Measurements from ENCODE around the gene MYRIP.
A peak's percentile ranks its signal among the peaks of the same experiment; 100 is the strongest.
"Not testable (repeated sequence)": the region's sequence is repeated elsewhere in the genome, so short reads cannot be mapped to it uniquely, and the experiment has no call there.

The MYRIP gene

GRCh38 chr3:40240921-40241320, 431.5 kb downstream of the MYRIP start:
- peak; percentile 6 for DNase-seq (ENCODE audit: low spot score)

- DNase-seq (ENCODE audit: low spot score) = no peak
Observed at GRCh38 chr3:40242216-40242615, 432.8 kb downstream of the MYRIP start.

- no peak for DNase-seq (ENCODE audit: low spot score)
Observed at GRCh38 chr3:40242638-40243037, 433.2 kb downstream of the MYRIP start.

DNA sequence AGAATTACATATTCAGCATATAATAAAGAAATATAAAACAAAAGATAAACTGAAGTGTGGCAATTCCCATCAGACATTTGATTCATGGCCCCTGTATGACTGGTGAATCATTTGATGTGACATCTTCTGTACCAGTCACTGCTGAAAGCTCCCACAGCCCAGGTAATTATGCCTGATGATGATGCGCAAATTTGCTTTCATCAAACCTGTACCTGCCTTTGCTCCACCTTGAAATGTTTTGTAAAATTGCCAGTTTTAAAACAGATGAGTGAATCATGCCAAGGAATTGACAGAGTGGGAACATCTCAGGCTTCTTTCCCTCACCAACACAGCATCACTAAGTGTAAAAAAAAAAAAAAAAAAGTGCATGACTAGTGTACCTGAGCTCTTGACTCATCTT, 433.6 kb downstream of the MYRIP start:
- no peak for DNase-seq (ENCODE audit: low spot score)

DNA sequence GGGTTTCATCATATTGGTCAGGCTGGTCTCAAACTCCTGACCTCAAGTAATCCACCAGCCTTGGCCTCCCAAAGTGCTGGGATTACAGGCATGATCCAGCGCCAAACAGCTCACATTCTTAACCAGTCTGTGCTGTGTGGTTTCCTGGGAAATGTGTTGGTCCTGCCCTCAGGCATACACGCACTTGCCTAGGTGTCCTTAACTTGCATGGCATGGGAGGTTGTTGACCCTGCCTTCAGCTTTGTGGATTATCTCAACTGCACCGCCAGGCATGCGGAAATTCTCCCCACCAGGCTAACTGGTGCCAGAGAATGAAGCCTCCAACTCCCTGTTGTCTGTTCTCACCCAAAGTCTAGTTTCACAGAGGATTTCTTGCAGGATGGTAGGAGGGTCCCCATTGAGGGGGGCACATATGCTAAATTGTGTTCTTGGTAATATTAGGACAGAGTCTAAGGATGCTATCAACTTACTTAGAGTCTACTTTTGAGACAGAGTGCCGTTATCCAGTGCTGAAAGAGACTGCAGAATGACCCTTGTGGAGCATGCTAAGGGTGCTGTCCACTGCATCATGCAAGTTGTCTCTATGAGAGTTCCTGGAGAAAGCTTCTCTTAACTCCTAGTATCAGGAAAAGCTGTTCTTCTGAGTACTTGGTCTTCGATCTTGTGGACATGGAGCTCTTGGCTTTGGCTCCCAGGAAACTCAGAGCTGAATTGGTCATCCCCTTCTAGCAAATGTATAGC, 438.5 kb downstream of the MYRIP start:
- DNase-seq (ENCODE audit: low spot score) = no peak

DNA sequence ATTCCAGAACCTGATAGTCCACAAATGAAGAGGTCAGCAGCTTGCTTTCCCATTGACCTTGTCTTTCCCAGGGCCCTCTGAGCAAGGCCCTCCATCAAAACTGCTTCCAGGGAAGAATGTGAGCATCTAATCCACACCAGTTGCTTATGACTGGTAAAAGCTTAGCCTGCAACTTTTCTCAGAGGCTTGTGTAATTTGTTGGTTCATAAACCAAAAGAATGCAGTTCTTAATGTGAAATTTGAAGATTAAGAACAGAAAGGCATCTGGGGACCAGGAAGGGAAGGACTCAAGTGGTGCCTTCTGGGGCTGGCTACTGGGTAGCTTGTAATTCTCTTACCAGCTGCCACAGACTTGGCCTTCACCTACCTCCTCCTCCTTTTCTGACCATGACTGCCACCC, 439.2 kb downstream of the MYRIP start:
- DNase-seq (ENCODE audit: low spot score) = no peak

GRCh38 chr3:40249168-40249567, 439.8 kb downstream of the MYRIP start:
- no peak for DNase-seq (ENCODE audit: low spot score)

DNA sequence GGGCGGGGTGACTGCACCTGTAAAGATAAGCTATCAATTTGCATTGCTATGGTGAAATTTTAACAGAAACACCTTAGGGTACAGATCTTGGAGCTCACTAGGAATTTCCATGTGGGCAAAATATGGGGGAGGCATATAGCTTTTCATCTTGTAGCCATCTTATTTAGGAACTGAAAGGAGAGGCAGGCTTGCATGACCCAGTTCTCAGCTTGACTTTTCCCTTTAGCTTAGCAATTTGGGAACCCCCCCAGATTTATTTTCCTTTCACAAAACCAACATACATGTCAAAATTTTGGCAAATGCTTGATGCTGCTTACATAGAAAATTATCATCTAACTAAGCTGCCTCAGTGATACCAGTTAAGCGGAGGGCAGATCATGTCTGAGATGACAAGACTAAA, 445.1 kb downstream of the MYRIP start:
- no peak for DNase-seq (ENCODE audit: low spot score)

DNA sequence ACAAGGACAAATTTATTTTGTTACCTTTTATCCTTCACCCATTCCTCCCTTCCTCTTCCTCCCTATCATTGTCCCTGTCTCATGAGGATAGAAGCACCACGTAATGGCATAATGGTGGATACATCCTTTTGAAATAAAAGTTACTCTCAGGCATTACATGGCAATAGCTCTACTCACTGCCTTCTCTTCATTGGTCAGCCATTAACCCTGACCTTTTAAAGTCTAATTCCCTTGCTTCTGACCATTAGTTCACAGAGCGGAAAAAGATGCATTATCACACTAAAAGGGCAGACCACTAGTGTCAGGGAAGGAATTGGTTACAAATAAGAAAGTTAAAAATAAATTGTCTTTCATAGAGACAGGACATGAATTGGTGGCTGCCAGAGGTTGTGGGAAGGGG, 445.5 kb downstream of the MYRIP start:
- DNase-seq (ENCODE audit: low spot score) = no peak

- DNase-seq (ENCODE audit: low spot score) = no peak
Observed at GRCh38 chr3:40255532-40255931, 446.1 kb downstream of the MYRIP start.

DNA sequence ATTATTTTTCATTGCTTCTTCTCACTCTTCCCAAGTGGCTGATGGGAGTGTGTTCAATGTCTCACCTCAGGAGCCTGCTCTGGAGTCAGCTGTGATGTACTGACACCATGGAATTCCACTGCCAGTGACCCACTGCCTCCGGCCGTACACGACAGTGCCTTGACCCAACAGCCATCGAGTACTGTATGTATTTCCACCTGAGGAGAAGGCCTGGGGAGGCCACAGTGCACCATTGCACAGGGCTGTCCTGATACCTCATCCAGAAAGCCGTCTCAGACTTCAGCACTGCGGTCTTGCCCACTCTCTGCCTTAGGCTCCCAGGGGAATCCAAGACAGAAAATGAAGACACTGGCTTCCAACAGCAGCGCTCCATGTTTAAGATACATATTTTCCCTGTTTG, 448.7 kb downstream of the MYRIP start:
- no peak for DNase-seq (ENCODE audit: low spot score)

DNA sequence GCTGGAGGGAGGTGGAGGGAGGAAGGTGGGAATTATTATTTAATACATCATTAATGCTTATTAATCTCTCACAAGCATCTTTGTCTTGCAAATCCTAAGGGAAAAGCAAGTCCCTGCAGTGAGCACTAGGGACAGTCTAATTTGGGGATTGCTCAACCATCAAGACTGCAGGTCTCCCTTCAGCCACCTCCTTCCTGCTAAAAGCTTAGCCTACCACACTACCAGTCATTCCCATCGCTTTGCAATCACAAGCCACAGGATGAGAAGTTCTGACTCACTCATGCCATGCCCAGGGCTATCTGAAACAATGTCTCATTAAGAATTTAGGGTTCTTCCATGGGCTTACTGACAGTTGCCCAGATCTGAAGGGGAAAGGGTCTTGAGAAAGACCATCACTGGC, 449.1 kb downstream of the MYRIP start:
- DNase-seq (ENCODE audit: low spot score) = no peak

DNA sequence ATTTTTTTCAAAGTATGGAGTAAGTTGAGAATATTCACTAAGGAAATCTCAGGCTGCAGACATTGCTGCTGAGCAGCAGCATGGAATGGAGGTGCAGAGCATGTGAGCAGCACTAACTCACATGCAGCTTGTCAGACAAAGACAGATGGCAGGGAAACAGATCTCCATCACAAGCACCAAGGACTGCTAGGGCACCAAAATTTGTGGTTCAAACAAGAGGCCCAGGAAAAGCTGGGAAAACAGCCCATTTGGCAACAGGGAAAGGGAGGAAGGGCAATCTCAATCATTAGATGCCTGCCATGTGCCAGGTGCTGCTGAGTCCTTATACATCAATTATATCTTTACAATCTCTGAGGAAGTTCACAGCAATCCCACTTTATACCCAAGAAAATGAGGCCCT, 452.9 kb downstream of the MYRIP start:
- DNase-seq (ENCODE audit: low spot score) = no peak

- no peak for DNase-seq (ENCODE audit: low spot score)
Observed at GRCh38 chr3:40264451-40264850, 455.0 kb downstream of the MYRIP start.

DNA sequence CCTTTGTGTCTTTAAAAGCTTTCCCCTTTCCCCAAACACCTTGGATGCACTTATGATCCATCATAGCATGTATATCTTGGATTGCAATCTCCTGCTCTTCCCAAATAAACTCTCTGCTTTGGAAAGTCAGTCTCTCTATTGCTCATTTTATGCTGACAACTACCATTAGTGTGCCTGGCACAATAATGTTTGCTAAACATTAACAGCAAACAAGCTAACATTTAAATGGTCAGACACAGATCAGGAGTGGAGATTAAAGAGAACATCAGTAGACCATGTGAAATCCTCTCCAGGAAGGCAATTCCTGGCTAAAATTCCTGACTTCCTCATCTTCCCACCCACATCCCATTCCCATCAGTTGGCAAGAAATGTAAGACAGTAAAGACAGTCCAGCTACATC, 455.8 kb downstream of the MYRIP start:
- no peak for DNase-seq (ENCODE audit: low spot score)

DNA sequence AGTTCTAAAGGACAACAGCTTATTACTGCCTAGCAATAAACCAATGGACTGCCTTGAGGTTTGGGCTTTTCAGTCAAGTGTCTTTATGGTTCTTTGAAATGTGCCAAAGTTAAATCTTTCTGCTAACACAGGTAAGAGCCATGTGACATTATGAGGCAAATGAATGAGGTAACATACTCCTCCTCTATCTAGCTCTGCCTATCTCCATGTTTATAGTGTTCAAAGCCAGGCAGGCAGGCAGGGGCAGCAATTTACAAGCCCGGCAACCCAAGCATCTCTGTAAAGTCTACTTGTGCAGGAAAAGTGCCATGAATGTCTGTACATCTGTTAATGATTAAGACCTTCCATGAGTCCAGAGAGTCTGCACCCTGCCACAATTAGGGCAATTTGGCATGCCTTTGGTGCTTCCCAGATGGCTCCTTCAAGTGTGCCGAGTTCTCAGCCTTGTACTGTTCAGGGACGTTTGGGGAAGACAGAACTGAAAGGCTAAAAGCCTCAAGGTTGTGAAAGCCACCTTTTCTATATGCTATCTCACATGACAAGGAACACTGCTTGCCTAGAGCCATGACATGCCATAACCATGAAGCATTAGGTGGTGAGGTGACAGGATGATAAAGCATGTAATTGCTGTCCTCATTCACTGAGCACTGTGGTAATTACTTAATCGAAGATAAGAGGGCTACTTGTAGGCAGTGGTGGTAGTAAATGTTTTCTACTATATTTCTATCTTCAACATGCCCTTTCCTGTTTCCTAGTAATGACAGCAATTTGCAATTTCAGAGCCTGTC, 458.7 kb downstream of the MYRIP start:
- DNase-seq (ENCODE audit: low spot score) = no peak

- no peak for DNase-seq (ENCODE audit: low spot score)
Observed at GRCh38 chr3:40268802-40269524, 459.6 kb downstream of the MYRIP start.

DNA sequence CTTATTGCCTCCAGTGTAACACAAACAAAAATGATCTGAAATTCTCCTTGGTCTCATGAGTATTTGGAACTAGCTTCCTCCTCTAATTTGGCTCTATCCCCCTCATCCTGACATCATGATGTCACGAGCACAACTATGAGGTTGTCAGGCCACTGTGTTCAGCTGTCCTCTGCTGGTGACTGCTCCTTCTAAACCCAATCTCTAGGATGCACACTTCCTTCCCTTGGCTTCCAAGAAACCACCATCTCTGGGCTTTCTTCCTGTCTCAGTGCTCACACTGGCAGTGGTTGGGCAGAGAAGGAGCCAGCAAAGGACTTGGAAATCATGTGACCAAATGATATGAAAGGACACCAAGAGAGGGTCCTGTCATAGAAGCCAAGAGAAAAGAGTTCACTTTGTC, 469.4 kb downstream of the MYRIP start:
- DNase-seq (ENCODE audit: low spot score) = no peak

DNA sequence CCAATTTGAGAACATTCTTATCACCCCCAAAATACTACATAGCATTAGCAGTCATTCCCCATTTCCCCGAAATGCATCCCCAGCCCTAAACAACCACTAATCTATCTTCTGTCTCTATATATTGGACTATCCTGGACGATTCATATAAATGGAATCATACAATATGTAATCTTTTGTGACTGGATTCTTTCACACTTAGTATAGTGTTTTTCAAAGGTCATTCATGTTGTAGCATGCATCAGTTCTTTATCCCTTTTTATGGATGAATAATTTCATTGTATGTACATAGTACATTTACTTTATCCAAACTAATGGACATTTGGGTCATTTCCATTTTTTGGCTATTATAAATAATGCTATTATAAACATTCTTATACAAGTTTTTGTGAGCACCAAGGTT, 472.6 kb downstream of the MYRIP start:
- no peak for DNase-seq (ENCODE audit: low spot score)

- DNase-seq (ENCODE audit: low spot score) = not testable (repeated sequence)
Observed at GRCh38 chr3:40283057-40283456, 473.6 kb downstream of the MYRIP start.

GRCh38 chr3:40287248-40287647, 477.8 kb downstream of the MYRIP start:
- DNase-seq (ENCODE audit: low spot score) = no peak

- DNase-seq (ENCODE audit: low spot score) = no peak
Observed at GRCh38 chr3:40290396-40290795, 481.0 kb downstream of the MYRIP start.

GRCh38 chr3:40291471-40291870, 482.1 kb downstream of the MYRIP start:
- no peak for DNase-seq (ENCODE audit: low spot score)

Data from germinal center (tissue), 1 donor.